Panc1 (cell line): Measurements from ENCODE around the gene ASXL1. TPM values are rescaled to one million over a fixed set of nuclear protein-coding genes. Genes with fewer than 3 reads are reported as not detected.

ENCODE experiments used
- ATAC-seq: fragments of 200-7000 bp; cut with Tn5 transposase; 2 replicates; pipeline ENCODE4 v1.9.1; 2020; ENCODE audit warnings: mild to moderate bottlenecking, moderate library complexity
- BruUV-seq: library from RNA; stranded (reverse); fragments of 400-500 nt; replicated peaks from 2 replicates; lab custom pipeline; 2021; lab: Mats Ljungman, UMichigan
- CTCF ChIA-PET: fragments of 300-600 bp; sonication (Branson Sonifier 250); formaldehyde crosslinking; loops from one replicate; lab custom pipeline; 2022; ENCODE audit warnings: antibody characterized with exemption; lab: Charles Lee
- POLR2A ChIA-PET: fragments of 300-600 bp; sonication (Branson Sonifier 250); formaldehyde crosslinking; loops from one replicate; lab custom pipeline; 2022; ENCODE audit warnings: antibody characterized with exemption; lab: Charles Lee
- DNase-seq: peaks from one replicate; pipeline ENCODE4 v3.0.0-alpha.2; 2010; ENCODE audit warnings: low read depth, low spot score
- H3K27ac ChIP-seq: 2 replicates; pipeline ENCODE4 v1.5.1; 2011; ENCODE audit warnings: mild to moderate bottlenecking, low read length, inconsistent platforms
- H3K27me3 ChIP-seq: fragments of 200-500 bp; sonication (Bioruptor generic); 2 replicates; pipeline ENCODE4 v1.6.0; 2014; ENCODE audit warnings: low read length, inconsistent platforms; ENCODE audit not compliant: control insufficient read depth, insufficient read depth
- H3K36me3 ChIP-seq: fragments of 200-500 bp; sonication (Bioruptor generic); 2 replicates; pipeline ENCODE4 v1.5.1; 2014; ENCODE audit warnings: inconsistent platforms, mild to moderate bottlenecking, low read length, moderate library complexity; ENCODE audit not compliant: control insufficient read depth, insufficient read depth
- H3K4me1 ChIP-seq: 2 replicates; pipeline ENCODE4 v1.5.1; 2011; ENCODE audit warnings: inconsistent platforms, mild to moderate bottlenecking, low read length, moderate library complexity; ENCODE audit not compliant: control insufficient read depth, insufficient read depth
- H3K4me3 ChIP-seq, 2 experiments: 2 replicates each; pipeline ENCODE4 v1.5.1; 2011 to 2012; ENCODE audit warnings: low read depth in 2 of 2, low read length in 2 of 2, mild to moderate bottlenecking in 2 of 2, inconsistent platforms in 1 of 2, moderate library complexity in 1 of 2
- H3K9me3 ChIP-seq: fragments of 200-500 bp; sonication (Bioruptor generic); 2 replicates; pipeline ENCODE4 v1.5.1; 2014; ENCODE audit warnings: low read depth, mild to moderate bottlenecking, inconsistent platforms, low read length, moderate library complexity; ENCODE audit not compliant: control insufficient read depth, insufficient read depth
- POLR2AphosphoS5 ChIP-seq: IDR thresholded peaks from 2 replicates; pipeline ENCODE4 v1.6.1; 2012; ENCODE audit warnings: mild to moderate bottlenecking, low read depth, low read length, moderate library complexity
- SIN3A ChIP-seq: IDR thresholded peaks from 2 replicates; pipeline ENCODE4 v1.6.1; 2012; ENCODE audit warnings: low read depth, mild to moderate bottlenecking, low read length, moderate library complexity, borderline replicate concordance; ENCODE audit not compliant: insufficient read depth
- TCF7L2 ChIP-seq: IDR thresholded peaks from 2 replicates; pipeline ENCODE4 v1.6.1; 2011; ENCODE audit warnings: mild to moderate bottlenecking, low read depth, low read length, inconsistent platforms
- in situ Hi-C: cut with HindIII; loops from 2 replicates; pipeline ENCODE4 v1.10.0; 2016; ENCODE audit warnings: low sequenced_read_pairs, low pct_unique_long_range_greater_than_20kb
- intact Hi-C: fragments of 100-400 bp; cut with micrococcal nuclease; formaldehyde crosslinking; loops from one replicate; pipeline ENCODE4 v1.10.0; 2022; ENCODE audit not compliant: unreplicated experiment
- total RNA-seq: library from RNA; stranded (reverse); gene quantifications from one replicate; pipeline ENCODE4 v1.2.1, GENCODE V29; 2021; ENCODE audit not compliant: unreplicated experiment
- TF ChIP-seq, protein P1 (sequence below), 2 experiments: IDR thresholded peaks; 2 replicates each; pipeline ENCODE4 v1.6.1; 2011 to 2012; ENCODE audit warnings: low read depth in 2 of 2, control low read depth in 1 of 2, low read length in 1 of 2, mild to moderate bottlenecking in 1 of 2, moderate library complexity in 1 of 2; ENCODE audit not compliant: insufficient read depth in 1 of 2
- TF ChIP-seq, protein P2 (sequence below): fragments of 450-650 bp; IDR thresholded peaks from 2 replicates; pipeline ENCODE4 v1.5.1; 2017; ENCODE audit warnings: mild to moderate bottlenecking

Gene ASXL1
- total RNA-seq, 1 experiment from 2014 or later, result 205 TPM

DNA sequence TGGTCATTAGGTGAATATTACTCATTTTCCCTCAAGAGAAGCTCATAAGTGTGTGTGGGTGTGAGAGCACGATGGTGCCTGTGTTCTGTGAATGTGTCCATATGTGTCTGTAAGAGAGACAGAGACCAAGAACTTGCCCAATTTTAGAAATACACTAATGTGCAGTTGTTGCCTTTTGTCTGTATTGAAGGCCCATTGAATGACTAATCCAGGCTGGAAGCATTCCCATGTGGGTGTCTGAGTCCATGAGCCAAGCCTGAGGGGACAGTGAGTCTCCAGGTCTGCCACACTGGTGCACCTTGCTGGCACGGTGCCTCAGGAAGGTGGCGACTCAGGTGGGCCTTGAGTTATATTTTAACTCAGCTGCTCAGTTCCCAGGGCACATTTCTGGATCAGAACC is 25.5 kb upstream of the ASXL1 start:
- Histone ChIP-seq H3K4me1 (no peaks in the 10 kb centered on the region), H3K27ac (no peak overlapping the region), H3K9me3 (no peaks in the 10 kb centered on the region), H3K4me3 (no peak overlapping the region), H3K36me3 (peaks cover 14% of the 10 kb centered on the region), H3K27me3 (no peaks in the 10 kb centered on the region)
- TF ChIP-seq POLR2AphosphoS5, result no peak
- no peak for TF ChIP-seq TCF7L2
- TF ChIP-seq, protein P1, sequence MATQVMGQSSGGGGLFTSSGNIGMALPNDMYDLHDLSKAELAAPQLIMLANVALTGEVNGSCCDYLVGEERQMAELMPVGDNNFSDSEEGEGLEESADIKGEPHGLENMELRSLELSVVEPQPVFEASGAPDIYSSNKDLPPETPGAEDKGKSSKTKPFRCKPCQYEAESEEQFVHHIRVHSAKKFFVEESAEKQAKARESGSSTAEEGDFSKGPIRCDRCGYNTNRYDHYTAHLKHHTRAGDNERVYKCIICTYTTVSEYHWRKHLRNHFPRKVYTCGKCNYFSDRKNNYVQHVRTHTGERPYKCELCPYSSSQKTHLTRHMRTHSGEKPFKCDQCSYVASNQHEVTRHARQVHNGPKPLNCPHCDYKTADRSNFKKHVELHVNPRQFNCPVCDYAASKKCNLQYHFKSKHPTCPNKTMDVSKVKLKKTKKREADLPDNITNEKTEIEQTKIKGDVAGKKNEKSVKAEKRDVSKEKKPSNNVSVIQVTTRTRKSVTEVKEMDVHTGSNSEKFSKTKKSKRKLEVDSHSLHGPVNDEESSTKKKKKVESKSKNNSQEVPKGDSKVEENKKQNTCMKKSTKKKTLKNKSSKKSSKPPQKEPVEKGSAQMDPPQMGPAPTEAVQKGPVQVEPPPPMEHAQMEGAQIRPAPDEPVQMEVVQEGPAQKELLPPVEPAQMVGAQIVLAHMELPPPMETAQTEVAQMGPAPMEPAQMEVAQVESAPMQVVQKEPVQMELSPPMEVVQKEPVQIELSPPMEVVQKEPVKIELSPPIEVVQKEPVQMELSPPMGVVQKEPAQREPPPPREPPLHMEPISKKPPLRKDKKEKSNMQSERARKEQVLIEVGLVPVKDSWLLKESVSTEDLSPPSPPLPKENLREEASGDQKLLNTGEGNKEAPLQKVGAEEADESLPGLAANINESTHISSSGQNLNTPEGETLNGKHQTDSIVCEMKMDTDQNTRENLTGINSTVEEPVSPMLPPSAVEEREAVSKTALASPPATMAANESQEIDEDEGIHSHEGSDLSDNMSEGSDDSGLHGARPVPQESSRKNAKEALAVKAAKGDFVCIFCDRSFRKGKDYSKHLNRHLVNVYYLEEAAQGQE (IDR thresholded peaks at IDR 0.05; ENCODE audit: insufficient read depth in 1 of 2, low read depth in 2 of 2, low read length in 1 of 2), result no peak
- no peak for TF ChIP-seq SIN3A
- TF ChIP-seq, protein P2, sequence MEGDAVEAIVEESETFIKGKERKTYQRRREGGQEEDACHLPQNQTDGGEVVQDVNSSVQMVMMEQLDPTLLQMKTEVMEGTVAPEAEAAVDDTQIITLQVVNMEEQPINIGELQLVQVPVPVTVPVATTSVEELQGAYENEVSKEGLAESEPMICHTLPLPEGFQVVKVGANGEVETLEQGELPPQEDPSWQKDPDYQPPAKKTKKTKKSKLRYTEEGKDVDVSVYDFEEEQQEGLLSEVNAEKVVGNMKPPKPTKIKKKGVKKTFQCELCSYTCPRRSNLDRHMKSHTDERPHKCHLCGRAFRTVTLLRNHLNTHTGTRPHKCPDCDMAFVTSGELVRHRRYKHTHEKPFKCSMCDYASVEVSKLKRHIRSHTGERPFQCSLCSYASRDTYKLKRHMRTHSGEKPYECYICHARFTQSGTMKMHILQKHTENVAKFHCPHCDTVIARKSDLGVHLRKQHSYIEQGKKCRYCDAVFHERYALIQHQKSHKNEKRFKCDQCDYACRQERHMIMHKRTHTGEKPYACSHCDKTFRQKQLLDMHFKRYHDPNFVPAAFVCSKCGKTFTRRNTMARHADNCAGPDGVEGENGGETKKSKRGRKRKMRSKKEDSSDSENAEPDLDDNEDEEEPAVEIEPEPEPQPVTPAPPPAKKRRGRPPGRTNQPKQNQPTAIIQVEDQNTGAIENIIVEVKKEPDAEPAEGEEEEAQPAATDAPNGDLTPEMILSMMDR, result no peak
- in situ Hi-C loops (no loop called here), intact Hi-C loops (no loop called here)
- BruUV-seq, result no TSS peak
- POLR2A ChIA-PET, result no interaction called here
- no peak for ATAC-seq
- DNase-seq, result no peak
- CTCF ChIA-PET, result no interaction called here

DNA sequence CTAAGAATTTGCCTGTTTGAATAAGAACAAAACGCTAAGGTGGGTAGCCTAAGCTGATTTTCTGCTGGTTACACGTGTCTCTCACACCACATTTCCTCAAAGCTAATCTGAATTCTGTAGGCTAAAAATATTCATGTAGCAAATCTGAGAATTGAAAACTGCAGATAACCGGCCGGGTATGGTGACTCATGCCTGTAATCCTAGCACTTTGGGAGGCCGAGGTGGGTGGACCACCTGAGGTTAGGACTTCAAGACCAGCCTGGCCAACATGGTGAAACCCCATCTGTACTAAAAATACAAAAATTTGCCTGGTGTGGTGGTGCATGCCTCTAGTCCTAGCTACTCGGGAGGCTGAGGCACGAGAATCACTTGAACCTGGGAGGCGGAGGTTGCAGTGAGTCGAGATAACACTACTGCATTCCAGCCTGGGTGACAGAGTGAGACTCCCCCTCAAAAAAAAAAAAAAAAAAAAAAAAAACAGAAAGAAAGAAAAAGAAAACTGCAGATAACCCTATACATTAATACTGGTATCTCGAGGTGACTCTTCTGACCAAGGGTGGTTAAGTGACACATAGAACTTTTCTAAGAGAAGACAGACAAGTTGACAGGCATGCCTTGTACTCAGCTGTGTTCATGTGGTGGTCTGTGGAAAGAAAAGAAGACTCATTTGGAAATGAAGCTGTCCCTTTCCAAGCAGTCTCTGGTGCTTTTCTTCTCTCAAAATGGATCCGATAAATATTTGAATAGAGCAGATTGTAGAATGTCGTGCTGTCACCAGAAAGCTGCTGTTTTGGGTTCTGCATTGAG is 24.7 kb upstream of the ASXL1 start:
- ATAC-seq (no peak), DNase-seq (no peak)
- no peaks in the 10 kb centered on the region for H3K4me1 ChIP-seq
- no peaks in the 10 kb centered on the region for H3K27me3 ChIP-seq
- POLR2A ChIA-PET, result interaction anchor here (0.6 kb wide), 1 partner anchor 855 kb away, joined by 4 read pairs; no protein-coding TSS in a partner anchor
- in situ Hi-C loops (no loop called here), intact Hi-C loops (no loop called here)
- no peak overlapping the region for H3K4me3 ChIP-seq
- H3K9me3 ChIP-seq, result no peaks in the 10 kb centered on the region
- CTCF ChIA-PET, result no interaction called here
- H3K36me3 ChIP-seq, result peaks cover 14% of the 10 kb centered on the region
- BruUV-seq, result no TSS peak
- TF ChIP-seq, protein P1 (IDR thresholded peaks at IDR 0.05; ENCODE audit: insufficient read depth in 1 of 2, low read depth in 2 of 2, low read length in 1 of 2), result no peak
- TF ChIP-seq SIN3A (no peak), TCF7L2 (no peak)
- TF ChIP-seq, protein P2, result no peak
- no peak overlapping the region for H3K27ac ChIP-seq
